Fibroblast of villous mesenchyme (primary cell): ENCODE data around the gene SIRT1. TPM values are rescaled to one million over a fixed set of nuclear protein-coding genes. Genes with fewer than 3 reads are reported as not detected.

ENCODE experiments used
- DNase-seq: peaks from one replicate; pipeline ENCODE4 v3.0.0-alpha.2; 2010; ENCODE audit warnings: low read depth
- H3K4me3 ChIP-seq: 2 replicates; pipeline ENCODE4 v1.5.1; 2011; ENCODE audit warnings: low read depth, mild to moderate bottlenecking, low read length
- CTCF ChIP-seq: IDR thresholded peaks from 2 replicates; pipeline ENCODE4 v1.5.1; 2012; ENCODE audit warnings: low read depth, mild to moderate bottlenecking, low read length; ENCODE audit not compliant: insufficient read depth
- total RNA-seq: library from RNA; depleted of rRNA; stranded (reverse); fragments of >200 nt; gene quantifications from 2 replicates; pipeline ENCODE4 v1.2.3, GENCODE V29; 2012

The SIRT1 gene
- total RNA-seq, 1 donor: 17.7 TPM

DNA sequence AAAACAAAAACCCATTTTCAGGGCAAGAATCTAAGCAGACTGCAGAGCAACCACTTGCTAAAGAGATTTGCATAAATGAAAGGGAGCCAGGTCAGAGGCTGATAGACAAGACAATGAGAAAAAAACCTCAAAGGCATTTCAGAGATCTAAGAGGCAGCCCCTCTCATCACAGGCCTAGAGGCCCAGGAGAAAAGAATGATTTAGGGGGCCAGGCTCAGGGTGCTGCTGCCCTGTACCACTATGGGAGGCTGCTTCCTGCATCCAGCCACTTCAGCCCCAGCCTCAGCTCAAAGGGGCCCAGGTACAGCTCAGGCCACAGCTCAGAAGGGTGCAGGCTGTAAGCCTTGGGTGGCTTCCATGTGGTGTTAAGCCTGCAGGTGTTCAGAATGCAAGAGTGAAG is 42.7 kb upstream of the SIRT1 start:
- no peak for TF ChIP-seq CTCF
- no peak for DNase-seq
- H3K4me3 ChIP-seq: no peak overlapping the region

GRCh38 chr10:67843284-67843683 is 41.2 kb upstream of the SIRT1 start:
- no peak for TF ChIP-seq CTCF
- H3K4me3 ChIP-seq: no peak overlapping the region
- no peak for DNase-seq

DNA sequence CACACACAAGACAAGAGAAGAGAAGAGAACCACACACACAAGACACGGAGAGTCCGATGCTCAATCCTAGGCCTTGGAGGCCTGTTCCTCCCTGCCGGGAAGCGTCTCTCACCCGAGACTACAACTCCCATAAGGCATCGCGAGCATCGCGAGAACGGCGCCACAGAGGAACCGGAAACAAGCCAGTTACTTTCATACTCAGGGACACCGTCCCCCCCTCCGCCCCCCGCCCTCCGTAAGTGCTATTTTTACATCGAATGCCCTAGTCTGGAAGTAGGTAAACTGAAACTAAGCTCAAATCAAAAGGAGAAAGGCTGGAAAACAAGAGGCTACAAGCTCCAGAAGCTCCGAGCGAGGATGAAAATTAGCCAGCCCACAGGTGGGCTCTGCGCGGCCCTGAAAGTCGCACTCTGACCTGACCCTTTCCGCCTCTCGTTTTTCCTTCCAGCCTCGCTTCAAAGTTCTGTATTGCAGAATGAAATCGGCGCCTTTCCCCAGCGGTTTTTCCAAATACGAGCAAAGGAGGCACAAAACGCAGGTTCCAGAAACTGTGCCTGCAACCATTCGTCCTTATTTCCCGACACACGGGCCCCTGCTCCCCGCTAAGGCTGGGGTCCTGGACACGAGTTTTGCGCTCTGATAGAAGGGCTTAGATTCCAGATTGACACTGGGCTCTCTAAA is 35.0 kb upstream of the SIRT1 start:
- peak; percentile 97 for DNase-seq
- TF ChIP-seq CTCF: peak; percentile 6
- H3K4me3 ChIP-seq: peak overlapping the region; percentile 82

- TF ChIP-seq CTCF: no peak
- no peak for DNase-seq
- H3K4me3 ChIP-seq: no peak overlapping the region
Observed at GRCh38 chr10:67851186-67851585, 33.3 kb upstream of the SIRT1 start.

DNA sequence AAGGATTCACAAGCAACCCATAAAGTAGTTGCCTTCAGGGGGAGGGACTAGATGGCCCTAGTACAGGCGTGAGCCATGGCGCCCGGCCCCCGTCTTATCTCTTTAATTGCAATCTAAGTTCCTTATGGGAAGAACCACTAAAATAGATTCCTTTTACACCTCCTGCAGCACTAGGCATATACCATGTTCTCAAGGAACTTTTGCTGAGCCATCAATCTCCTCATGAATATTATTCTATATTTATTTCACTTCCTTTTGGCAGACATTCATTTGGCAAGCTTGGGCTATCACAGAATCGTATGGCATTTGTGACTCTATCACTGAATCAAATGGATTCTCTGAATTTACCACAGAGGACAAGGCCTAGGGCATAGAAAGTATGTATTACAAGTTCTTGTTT is 31.7 kb upstream of the SIRT1 start:
- no peak for TF ChIP-seq CTCF

GRCh38 chr10:67853512-67853911 is 30.9 kb upstream of the SIRT1 start:
- no peak for TF ChIP-seq CTCF
- no peak for DNase-seq
- H3K4me3 ChIP-seq: no peak overlapping the region

More for the DNA sequence above, 31.7 kb upstream of the SIRT1 start:
- no peak for DNase-seq
- H3K4me3 ChIP-seq: no peak overlapping the region

DNA sequence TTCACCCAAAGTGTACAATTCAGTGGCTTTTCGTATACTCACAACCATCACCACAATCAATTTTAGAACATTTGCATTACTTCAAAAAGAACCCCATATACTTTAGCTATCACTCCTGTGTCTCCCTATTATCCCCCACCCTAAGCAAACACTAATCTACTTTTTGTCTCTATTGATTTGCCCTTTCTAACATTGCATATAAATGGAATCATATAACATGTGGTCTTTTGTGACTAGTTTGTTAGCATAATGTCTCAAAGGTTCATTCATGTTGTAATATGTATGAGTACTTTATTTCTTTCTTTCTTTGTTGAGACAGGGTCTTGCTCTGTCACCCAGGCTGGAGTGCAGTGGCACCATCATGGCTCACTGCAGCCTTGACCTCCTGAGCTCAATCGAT is 25.5 kb upstream of the SIRT1 start:
- DNase-seq: no peak
- no peak for TF ChIP-seq CTCF
- no peak overlapping the region for H3K4me3 ChIP-seq
